ENCODE measurements around the gene RNF123.

The RNF123 gene

DNA sequence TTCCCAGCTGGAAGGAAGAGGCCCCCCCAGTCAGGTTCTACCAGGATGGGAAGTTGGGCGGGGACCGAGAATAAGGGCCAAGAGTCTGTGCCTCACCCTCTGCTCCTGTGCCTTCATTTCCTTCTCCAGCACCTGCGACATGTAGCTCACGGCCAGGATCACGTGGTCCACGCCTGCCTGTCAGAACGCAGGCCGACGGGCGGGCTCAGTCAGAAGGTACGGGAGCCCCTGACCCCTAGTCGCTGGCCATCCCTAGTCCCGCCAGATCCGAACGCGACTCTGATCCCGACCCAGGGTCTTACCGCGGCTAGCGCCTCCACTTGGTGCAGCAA is 33.9 kb downstream of the RNF123 start:
- Histone ChIP-seq H3K4me2 (ENCODE audit: low read length) (peak overlapping the region; percentile 100), H3K4me1 (peaks cover 11% of the 10 kb centered on the region), H3K36me3 (ENCODE audit: control insufficient read depth, insufficient read depth, low read length) (no peaks in the 10 kb centered on the region), H3K9ac (peak overlapping the region; percentile 15), H2AFZ (peak overlapping the region; percentile 81), H3K27me3 (ENCODE audit: control insufficient read depth, insufficient read depth, low read length) (no peaks in the 10 kb centered on the region), H3K9me3 (ENCODE audit: control insufficient read depth, low read length) (no peaks in the 10 kb centered on the region), H3K27ac (peak overlapping the region; percentile 62), H3K4me3 (ENCODE audit: low read depth, low read length) (peak overlapping the region; percentile 95), H3K79me2 (no peaks in the 10 kb centered on the region)
- TF ChIP-seq, protein P1, sequence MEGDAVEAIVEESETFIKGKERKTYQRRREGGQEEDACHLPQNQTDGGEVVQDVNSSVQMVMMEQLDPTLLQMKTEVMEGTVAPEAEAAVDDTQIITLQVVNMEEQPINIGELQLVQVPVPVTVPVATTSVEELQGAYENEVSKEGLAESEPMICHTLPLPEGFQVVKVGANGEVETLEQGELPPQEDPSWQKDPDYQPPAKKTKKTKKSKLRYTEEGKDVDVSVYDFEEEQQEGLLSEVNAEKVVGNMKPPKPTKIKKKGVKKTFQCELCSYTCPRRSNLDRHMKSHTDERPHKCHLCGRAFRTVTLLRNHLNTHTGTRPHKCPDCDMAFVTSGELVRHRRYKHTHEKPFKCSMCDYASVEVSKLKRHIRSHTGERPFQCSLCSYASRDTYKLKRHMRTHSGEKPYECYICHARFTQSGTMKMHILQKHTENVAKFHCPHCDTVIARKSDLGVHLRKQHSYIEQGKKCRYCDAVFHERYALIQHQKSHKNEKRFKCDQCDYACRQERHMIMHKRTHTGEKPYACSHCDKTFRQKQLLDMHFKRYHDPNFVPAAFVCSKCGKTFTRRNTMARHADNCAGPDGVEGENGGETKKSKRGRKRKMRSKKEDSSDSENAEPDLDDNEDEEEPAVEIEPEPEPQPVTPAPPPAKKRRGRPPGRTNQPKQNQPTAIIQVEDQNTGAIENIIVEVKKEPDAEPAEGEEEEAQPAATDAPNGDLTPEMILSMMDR (IDR thresholded peaks at IDR 0.05): no peak

DNA sequence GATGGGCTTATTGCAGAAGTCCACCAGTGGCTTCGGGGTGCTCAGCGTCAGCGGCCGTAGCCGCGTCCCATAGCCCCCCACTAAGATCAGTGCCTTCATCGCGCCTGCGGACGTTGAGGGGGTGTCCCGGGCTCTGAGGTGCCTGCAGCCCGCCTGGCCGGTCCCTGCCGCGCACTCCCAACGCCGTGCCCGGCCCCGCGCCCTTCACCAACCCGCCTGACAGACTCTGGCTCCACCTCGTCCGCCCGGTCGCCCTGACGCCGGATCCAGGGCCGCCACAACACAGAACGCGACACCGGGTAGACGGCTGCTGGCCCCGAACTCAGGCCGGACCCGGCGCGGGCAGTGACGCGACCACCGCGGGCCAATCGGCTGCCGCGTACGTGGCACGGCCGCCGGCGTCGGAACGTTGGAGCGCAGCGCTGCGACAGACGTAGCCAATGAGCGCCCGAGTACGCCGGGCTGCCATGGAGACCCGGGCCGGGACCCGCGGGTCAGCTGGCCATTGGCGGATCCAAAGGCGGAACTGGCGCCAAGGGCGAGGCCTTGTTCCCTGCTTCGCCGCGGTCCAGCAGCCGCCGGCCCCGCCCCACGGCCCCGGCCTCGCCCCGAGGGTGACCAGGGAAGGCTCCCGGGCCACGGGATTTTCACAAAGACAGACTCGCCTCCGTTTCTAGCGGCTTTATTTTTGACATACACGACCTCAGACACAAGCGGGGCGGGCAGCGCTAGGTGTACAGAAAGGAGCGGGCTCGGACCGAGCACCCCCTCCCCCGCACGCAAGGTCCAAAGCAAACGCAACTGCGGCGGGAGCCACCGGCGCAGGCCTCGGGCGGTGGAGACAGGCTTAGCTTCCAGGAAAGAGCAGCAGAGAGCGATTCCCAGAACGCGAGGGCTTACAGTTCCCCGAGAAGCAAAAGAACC is 34.5 kb downstream of the RNF123 start, which contains the start of gene GMPPB:
Gene GMPPB, minus strand, starts transcription at position 324 of the 924 bp plus-strand sequence. Its CDS starts 225 bp downstream, at position 99.
- Histone ChIP-seq H3K27ac (peak within 1 kb of the TSS; percentile 66), H3K27me3 (ENCODE audit: control insufficient read depth, insufficient read depth, low read length) (no peaks in the 10 kb centered on the region), H3K4me2 (ENCODE audit: low read length) (peak within 1 kb of the TSS; percentile 100), H3K9me3 (ENCODE audit: control insufficient read depth, low read length) (no peaks in the 10 kb centered on the region), H3K79me2 (no peaks in the 10 kb centered on the region), H3K4me1 (peaks cover 11% of the 10 kb centered on the region), H3K36me3 (ENCODE audit: control insufficient read depth, insufficient read depth, low read length) (no peaks in the 10 kb centered on the region), H3K9ac (peak within 1 kb of the TSS; percentile 51), H2AFZ (peak within 1 kb of the TSS; percentile 81), H3K4me3 (ENCODE audit: low read depth, low read length) (peak within 1 kb of the TSS; percentile 95)
- TF ChIP-seq, protein P1 (IDR thresholded peaks at IDR 0.05): no peak

DNA sequence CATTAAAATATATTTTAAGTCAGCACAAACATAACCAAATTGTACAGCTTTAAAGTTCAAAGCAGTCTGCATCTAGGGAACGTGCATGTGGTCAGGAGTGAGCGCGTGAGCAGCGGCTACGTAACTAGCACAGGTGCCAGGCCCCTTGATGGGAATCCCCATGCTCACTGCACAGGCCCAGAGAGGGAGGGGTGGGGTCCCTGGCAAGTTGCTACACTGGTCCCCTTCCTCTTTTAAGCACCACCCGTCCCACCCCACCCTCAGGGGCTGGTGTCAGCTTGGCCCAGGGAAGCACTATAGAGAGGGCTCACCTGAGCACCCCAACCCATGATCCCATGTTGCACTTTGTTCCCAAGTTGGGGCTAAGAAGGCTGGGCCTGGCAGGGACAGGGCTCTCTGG is 35.2 kb downstream of the RNF123 start:
- TF ChIP-seq, protein P1 (IDR thresholded peaks at IDR 0.05): no peak
- Histone ChIP-seq H3K4me2 (ENCODE audit: low read length) (peak overlapping the region; percentile 90), H2AFZ (no peak overlapping the region), H3K79me2 (no peaks in the 10 kb centered on the region), H3K4me3 (ENCODE audit: low read depth, low read length) (peak overlapping the region; percentile 95), H3K27ac (peak overlapping the region; percentile 66), H3K27me3 (ENCODE audit: control insufficient read depth, insufficient read depth, low read length) (no peaks in the 10 kb centered on the region), H3K9me3 (ENCODE audit: control insufficient read depth, low read length) (no peaks in the 10 kb centered on the region), H3K36me3 (ENCODE audit: control insufficient read depth, insufficient read depth, low read length) (no peaks in the 10 kb centered on the region), H3K4me1 (peaks cover 11% of the 10 kb centered on the region), H3K9ac (no peak overlapping the region)

DNA sequence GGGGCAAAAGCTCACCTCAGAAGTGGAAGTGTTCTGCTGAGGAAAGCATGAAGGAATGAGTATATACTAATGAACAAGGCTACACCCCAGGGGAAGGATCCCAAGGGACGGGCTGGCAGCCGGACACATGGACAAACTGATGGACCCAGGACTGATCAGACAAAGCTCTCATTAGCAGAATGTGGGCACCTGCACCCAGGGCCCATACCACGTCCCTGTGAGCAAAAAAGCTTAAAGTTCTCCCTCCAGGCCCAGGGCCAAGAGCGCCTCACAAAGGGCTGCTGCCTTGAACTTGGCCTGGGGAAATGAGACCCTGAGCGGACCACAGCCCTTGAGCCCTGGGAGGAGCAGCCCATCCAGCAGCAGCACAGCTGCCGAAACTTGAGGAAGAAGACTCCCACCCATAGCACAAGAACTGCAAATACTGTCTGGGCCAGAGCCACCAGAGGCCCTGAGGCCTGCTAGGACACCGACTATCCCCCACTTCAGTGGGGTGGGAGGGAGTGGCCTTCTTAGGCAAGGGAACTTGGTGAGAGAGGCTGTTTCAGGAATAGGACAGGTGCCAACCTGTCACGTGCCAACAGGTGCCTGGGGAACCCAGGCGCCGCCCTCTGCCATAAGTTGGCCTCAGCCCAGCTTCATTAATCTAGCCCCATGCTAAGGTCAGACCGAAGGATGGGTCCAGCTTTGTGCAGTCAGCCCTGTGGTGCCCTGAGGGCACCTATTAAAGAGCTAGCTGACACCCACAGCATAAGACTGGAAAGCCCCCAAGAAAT is 36.7 kb downstream of the RNF123 start:
- Histone ChIP-seq H3K27ac (no peak overlapping the region), H3K27me3 (ENCODE audit: control insufficient read depth, insufficient read depth, low read length) (no peaks in the 10 kb centered on the region), H3K4me2 (ENCODE audit: low read length) (no peak overlapping the region), H3K4me3 (ENCODE audit: low read depth, low read length) (no peak overlapping the region), H3K4me1 (peaks cover 11% of the 10 kb centered on the region), H3K36me3 (ENCODE audit: control insufficient read depth, insufficient read depth, low read length) (no peaks in the 10 kb centered on the region), H3K9ac (no peak overlapping the region), H2AFZ (no peak overlapping the region), H3K9me3 (ENCODE audit: control insufficient read depth, low read length) (no peaks in the 10 kb centered on the region), H3K79me2 (peaks cover under 1% of the 10 kb centered on the region)
- TF ChIP-seq, protein P1 (IDR thresholded peaks at IDR 0.05): no peak

Measured in parathyroid adenoma (tissue), 2 donors.